GM19467 (cell line): ENCODE results near the gene COX20.
A peak's percentile ranks its signal among the peaks of the same experiment; 100 is the strongest.
"Not testable (repeated sequence)": the region's sequence is repeated elsewhere in the genome, so short reads cannot be mapped to it uniquely, and the experiment has no call there.

Experiments used
- ATAC-seq: cut with Tn5 transposase; IDR thresholded peaks from one replicate; pipeline ENCODE4 v1.9.1; 2021; ENCODE audit warnings: mild to moderate bottlenecking, moderate library complexity; ENCODE audit not compliant: unreplicated experiment

The COX20 gene

DNA sequence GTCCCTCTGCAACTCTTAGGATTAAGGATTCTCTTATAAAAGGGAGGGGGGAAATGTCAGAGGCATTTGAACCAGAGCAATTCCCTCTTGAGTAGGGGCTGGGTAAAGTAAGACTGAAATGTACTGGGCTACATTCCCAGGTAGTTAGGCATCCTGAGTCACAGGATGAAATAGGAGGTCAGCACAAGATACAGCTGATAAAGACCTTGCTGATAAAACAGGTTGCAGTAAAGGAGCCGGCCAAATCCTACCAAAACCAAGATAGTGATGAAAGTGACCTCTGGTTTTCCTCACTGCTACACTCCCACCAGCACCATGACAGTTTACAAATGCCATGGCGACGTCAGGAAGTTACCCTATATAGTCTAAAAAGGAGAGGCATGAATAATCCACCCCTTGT lies 14.3 kb upstream of the COX20 start:
- ATAC-seq: no peak

- ATAC-seq: no peak
These were observed 12.6 kb upstream of the COX20 start for GRCh38 chr1:244822878-244823277.

GRCh38 chr1:244826712-244827111 lies 8.7 kb upstream of the COX20 start:
- no peak for ATAC-seq

- no peak for ATAC-seq
These were observed 4.8 kb upstream of the COX20 start for GRCh38 chr1:244830639-244831038.

DNA sequence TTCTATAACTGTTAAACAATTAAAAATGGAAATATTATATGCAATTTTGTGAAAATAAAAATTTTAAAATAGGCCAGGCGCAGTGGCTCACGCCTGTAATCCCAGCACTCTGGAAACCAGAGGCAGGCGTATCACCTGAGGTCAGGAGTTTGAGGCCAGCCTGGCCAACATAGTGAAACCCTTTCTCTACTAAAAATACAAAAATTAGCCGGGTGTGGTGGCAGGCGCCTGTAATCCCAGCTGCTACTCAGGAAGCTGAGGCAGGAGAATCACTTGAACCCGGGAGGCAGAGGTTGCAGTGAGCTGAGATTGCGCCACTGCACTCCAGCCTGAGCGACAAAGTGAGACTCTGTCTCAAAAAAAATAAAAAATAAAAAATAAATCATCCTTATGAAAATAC lies 2.2 kb upstream of the COX20 start:
- not testable (repeated sequence) for ATAC-seq

GRCh38 chr1:244833734-244834542 lies 1.5 kb upstream of the COX20 start:
- peak; percentile 6 for ATAC-seq

GRCh38 chr1:244834543-244835275 lies 749 bp upstream of the COX20 start:
- ATAC-seq: peak; percentile 61

DNA sequence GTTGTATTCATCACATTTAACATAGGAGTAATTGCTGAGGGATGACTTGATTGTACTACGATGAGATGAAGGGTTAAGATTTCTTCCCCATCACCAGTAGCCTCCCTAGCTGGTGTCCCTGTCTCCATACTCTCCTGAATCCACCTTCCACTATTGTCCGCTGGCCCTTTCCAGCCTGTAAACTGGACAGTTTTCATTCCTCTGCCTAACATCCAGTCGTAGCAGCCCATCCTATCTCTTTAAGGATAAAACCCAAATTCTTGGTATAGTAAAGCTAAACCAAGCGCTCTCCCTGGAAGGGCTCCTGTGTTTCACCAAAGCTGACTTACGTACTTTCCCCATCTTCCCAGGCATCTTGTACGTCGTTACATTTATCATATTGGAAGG lies 670 bp downstream of the COX20 start:
- ATAC-seq: no peak

DNA sequence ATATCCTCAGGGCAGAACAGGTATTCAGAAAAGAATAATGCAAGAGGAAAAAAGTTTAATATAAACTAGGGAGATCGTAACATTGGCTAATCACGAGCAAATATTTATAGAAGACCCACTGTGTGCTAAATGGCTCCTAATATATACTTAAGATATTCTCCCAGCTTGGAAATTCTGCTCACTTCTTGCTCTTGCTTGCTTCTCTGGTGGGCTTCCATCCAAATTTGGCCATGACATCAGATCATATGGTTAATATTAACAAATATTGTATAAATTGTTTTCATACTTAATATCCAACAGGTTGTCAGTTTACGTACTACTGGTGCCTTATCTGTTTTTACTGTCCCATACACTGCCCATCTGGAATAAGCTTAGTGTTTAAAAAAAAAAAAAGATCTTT lies 1.1 kb downstream of the COX20 start:
- ATAC-seq: no peak

- no peak for ATAC-seq
These were observed 2.3 kb downstream of the COX20 start for GRCh38 chr1:244837597-244838258.

DNA sequence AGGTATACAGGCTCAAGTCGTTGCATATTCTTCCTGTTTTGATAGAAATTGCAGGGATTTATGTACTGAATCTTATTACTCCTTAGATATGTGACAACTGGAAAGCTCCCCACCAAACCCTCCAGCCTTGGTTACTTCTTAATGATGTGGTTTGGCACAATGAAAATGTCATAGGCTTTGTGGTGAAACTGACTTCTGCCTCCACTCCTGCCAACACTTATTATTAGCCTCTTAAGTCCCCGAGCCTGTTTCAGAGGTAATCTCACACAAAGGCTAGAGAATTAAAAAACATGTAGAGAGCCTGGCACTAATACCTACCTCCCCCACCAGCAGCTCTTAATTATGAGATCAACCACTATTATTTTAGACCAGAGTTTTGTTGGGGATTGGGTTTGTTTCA lies 4.2 kb downstream of the COX20 start:
- no peak for ATAC-seq

DNA sequence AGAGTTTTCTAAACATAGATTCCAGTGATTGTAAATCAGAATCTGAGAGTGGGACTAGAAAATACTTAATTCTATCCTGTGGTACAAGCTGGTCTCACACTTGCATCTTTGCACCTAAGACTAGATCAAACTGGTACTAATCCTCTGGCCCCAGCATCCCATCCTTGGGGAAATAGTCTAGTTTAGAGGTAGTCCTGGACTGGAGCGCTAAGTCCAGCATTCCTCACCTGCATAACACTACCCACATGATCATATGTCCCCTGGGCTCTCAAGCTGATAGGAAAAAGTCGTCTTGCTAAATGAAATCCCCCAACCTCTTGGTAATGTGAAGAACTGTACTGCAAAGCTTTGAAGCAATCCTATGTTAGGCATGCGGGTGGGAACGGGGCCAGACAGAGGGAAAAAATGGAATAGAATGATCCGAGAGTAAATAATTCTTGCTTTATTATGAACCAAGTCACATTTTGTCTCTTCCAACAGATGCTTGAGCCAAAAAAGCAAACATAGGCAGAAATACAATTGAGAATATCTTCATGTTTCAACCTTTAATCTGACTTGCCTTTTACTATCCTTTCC lies 4.8 kb downstream of the COX20 start:
- ATAC-seq: no peak

- ATAC-seq: no peak
These were observed 5.9 kb downstream of the COX20 start for GRCh38 chr1:244841273-244841927.

DNA sequence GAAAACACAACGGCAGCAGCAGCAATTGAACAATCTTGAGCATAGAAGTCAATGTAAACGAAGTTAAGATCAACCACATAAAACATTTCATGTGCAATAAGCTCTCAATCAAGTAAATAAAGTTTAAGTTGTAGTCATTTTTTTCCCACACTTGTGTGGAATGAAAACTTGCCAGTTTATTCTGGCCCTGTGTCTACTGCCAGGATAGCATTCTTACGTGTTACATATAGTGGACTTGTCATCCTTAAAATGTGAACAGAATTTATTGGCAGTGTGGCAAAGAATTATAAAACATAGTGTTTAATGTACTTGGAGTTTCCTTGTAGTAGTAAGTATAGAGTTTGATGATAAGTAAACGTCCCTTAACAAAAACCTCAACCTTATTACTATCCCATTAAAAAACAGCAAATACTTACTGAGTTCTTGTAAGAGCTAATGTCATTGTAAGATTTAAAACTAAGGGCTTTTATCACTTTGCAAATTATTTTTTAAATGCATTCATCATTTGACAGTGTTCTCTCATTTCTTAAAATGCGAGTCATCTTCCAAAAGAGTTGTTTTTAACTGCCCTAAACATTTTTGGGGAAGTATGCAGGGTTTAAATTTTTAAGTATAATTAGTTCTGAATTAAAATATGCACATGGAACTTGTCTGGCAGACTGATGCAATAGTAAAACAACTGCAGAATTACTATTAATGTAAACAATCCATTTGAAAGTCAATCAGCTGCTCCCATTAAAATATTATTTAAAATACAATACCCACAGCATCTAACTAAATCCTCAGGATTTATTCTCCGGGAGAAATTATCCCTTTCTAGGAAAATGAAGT lies 7.9 kb downstream of the COX20 start:
- no peak for ATAC-seq

GRCh38 chr1:244844155-244845121 lies 9.0 kb downstream of the COX20 start:
- no peak for ATAC-seq

- ATAC-seq: no peak
These were observed 11.2 kb downstream of the COX20 start for GRCh38 chr1:244846653-244847052.

- ATAC-seq: no peak
These were observed 13.9 kb downstream of the COX20 start for GRCh38 chr1:244849189-244849866.

DNA sequence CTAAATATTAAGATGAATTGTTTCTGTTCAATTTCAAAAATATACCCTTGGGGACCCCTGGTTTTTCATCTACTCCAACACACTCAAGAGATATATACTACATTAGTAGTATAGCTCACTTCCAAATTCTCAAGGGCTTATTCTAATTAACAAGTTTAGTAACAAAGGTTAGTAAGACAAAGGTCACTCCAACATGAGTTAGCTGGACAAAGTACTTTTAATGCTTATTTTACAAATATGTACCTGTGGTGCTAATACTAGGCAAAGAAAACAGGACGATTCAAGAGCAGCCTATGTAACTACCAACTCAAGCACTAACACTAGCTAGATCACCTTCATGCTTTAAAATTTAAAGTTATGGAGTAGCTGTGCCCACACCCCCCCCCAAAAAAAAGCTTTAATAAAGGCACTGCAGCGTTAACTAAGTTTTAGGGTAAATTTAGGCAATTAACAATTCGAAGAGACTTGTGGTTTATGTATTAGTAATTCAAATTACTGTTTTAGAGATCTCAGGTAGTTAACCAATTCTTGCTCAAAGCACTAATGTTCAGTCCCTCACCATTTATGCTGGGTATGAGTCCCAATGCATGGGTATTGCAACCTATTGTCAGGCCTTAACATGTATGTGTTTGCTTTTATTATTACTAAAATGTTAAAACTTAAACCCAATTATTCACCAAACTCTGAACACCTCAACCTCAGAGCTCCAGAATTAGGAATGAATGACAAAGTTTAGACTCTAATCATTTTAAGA lies 14.8 kb downstream of the COX20 start:
- no peak for ATAC-seq
